ENCODE data around the gene FN1. TPM values are rescaled to one million over a fixed set of nuclear protein-coding genes. Genes with fewer than 3 reads are reported as not detected.

FN1 gene
- total RNA-seq, 1 donor from 2014 or later, result 902 TPM

DNA sequence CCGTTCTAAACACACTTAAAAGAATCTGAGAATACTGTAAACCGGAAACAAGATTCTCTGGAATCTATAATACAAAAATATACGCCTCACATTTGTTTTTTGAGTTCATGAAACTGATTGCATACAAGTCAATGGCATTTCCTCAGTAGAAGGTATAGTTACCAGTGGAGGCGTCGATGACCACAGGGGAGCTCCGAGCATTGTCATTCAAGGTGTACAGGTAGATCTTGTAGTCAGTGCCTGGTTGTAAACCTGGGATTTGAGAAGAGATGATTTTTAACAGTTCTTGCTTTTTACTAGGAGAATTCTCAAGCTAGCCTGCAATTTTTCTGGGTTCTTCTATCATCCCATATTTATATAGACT, 60.4 kb downstream of the FN1 start:
- no peak for DNase-seq (ENCODE audit: extremely low spot score, unreplicated experiment)
- H3K27me3 Mint-ChIP-seq, result no peaks in the 10 kb centered on the region
- no peaks in the 10 kb centered on the region for H3K4me1 Mint-ChIP-seq (ENCODE audit: unreplicated experiment)
- H3K27ac Mint-ChIP-seq, result no peak overlapping the region
- H3K36me3 Mint-ChIP-seq, result peaks cover 50% of the 10 kb centered on the region
- no peak for TF ChIP-seq CTCF (conservative IDR thresholded peaks at IDR 0.05)
- H3K4me3 Mint-ChIP-seq, result no peak overlapping the region
- no peaks in the 10 kb centered on the region for H3K9me3 Mint-ChIP-seq

DNA sequence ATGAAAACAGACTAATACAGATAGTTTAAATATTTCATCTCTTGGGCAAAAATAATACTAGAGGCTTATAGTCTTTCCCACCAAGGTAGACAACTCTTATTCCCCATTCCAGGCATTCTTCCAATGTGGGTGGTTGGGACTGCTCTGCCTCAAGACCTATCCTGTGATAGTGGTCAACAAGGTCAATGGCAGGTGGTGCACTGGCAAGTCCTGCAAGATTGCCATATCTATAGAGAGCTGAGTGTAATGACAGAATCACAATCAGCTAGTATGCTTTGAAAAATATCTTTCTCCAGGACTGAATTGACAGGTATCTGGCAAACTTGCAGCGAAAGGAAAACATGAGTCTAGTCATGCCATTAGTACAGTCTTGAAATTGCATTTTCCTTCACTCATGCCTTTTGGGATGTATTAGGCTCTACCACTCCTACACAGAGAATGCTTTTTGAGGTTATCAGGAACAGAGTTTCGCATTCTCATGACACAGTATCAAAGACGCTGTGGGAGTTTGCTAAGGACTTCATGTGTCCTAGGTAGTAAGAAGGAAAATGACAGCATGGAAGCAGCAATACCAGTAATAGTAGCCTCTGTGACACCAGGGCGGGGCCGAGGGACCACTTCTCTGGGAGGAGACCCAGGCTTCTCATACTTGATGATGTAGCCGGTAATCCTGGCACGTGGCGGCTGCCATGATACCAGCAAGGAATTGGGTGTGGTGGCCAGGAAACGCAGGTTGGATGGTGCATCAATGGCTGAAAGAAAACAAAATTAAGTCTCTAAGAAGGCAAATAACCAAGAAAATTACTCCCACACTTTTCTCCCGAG, 61.0 kb downstream of the FN1 start:
- no peak overlapping the region for H3K27ac Mint-ChIP-seq
- peaks cover 53% of the 10 kb centered on the region for H3K36me3 Mint-ChIP-seq
- no peaks in the 10 kb centered on the region for H3K4me1 Mint-ChIP-seq (ENCODE audit: unreplicated experiment)
- no peak for DNase-seq (ENCODE audit: extremely low spot score, unreplicated experiment)
- no peak for TF ChIP-seq CTCF (conservative IDR thresholded peaks at IDR 0.05)
- H3K4me3 Mint-ChIP-seq, result no peak overlapping the region
- no peaks in the 10 kb centered on the region for H3K27me3 Mint-ChIP-seq
- H3K9me3 Mint-ChIP-seq, result no peaks in the 10 kb centered on the region

- Mint-ChIP-seq H3K9me3 (no peaks in the 10 kb centered on the region), H3K36me3 (peaks cover 52% of the 10 kb centered on the region), H3K27ac (no peak overlapping the region), H3K4me3 (no peak overlapping the region), H3K27me3 (no peaks in the 10 kb centered on the region), H3K4me1 (ENCODE audit: unreplicated experiment) (no peaks in the 10 kb centered on the region)
- no peak for DNase-seq (ENCODE audit: extremely low spot score, unreplicated experiment)
- no peak for TF ChIP-seq CTCF (conservative IDR thresholded peaks at IDR 0.05)
Observed at GRCh38 chr2:215374002-215374401, 61.9 kb downstream of the FN1 start.

GRCh38 chr2:215372968-215373649, 62.8 kb downstream of the FN1 start:
- Mint-ChIP-seq H3K4me1 (ENCODE audit: unreplicated experiment) (no peaks in the 10 kb centered on the region), H3K27ac (no peak overlapping the region), H3K27me3 (no peaks in the 10 kb centered on the region), H3K9me3 (no peaks in the 10 kb centered on the region), H3K4me3 (no peak overlapping the region), H3K36me3 (peaks cover 46% of the 10 kb centered on the region)
- no peak for DNase-seq (ENCODE audit: extremely low spot score, unreplicated experiment)
- no peak for TF ChIP-seq CTCF (conservative IDR thresholded peaks at IDR 0.05)

GRCh38 chr2:215371915-215372897, 63.7 kb downstream of the FN1 start:
- Mint-ChIP-seq H3K27ac (no peak overlapping the region), H3K36me3 (peaks cover 46% of the 10 kb centered on the region), H3K27me3 (no peaks in the 10 kb centered on the region), H3K9me3 (no peaks in the 10 kb centered on the region), H3K4me3 (no peak overlapping the region), H3K4me1 (ENCODE audit: unreplicated experiment) (no peaks in the 10 kb centered on the region)
- DNase-seq (ENCODE audit: extremely low spot score, unreplicated experiment), result no peak
- TF ChIP-seq CTCF (conservative IDR thresholded peaks at IDR 0.05), result no peak
